K562 (cell line): Measurements from ENCODE around the gene CGNL1. TPM values are rescaled to one million over a fixed set of nuclear protein-coding genes. Genes with fewer than 3 reads are reported as not detected.
A peak's percentile ranks its signal among the peaks of the same experiment; 100 is the strongest.

ENCODE experiments used
- CBFA2T2 ChIP-seq: fragments of 450-650 bp; conservative IDR thresholded peaks from 2 replicates; pipeline ENCODE4 v1.6.1; 2017; ENCODE audit warnings: mild to moderate bottlenecking
- CCAR2 ChIP-seq: fragments of 200-400 bp; formaldehyde crosslinking; IDR thresholded peaks from 2 replicates; pipeline ENCODE4 v1.6.1; 2017; ENCODE audit warnings: mild to moderate bottlenecking, low read depth, low read length
- FOXA3 ChIP-seq, 2 experiments: fragments of 450-650 bp in 1 of 2; sonication (generic) in 1 of 2; formaldehyde crosslinking; IDR thresholded peaks in 1 of 2; conservative IDR thresholded peaks in 1 of 2; 2 replicates each; pipeline versions ENCODE4 v1.4.0 to v1.8.0; 2020 to 2022; ENCODE audit warnings: mild to moderate bottlenecking in 2 of 2, missing genetic modification reagents in 1 of 2
- FOXM1 ChIP-seq, 2 experiments: fragments of 450-650 bp in 1 of 2; sonication (generic) in 1 of 2; formaldehyde crosslinking in 1 of 2; IDR thresholded peaks; 2 replicates each; pipeline versions ENCODE4 v1.6.1 to v1.9.0; 2017 to 2022; ENCODE audit warnings: low read depth in 2 of 2, mild to moderate bottlenecking in 2 of 2, missing genetic modification reagents in 1 of 2, moderate library complexity in 1 of 2
- KLF13 ChIP-seq: fragments of 450-650 bp; IDR thresholded peaks from 2 replicates; pipeline ENCODE4 v1.6.1; 2016; ENCODE audit warnings: missing genetic modification characterization, low read depth, mild to moderate bottlenecking, missing compliant biosample characterization, moderate library complexity, borderline replicate concordance
- NCOR1 ChIP-seq: fragments of 450-650 bp; IDR thresholded peaks from 2 replicates; pipeline ENCODE4 v1.6.1; 2016; ENCODE audit warnings: mild to moderate bottlenecking, moderate library complexity
- NFIX ChIP-seq: fragments of 250-450 bp; sonication (Bioruptor Pico); IDR thresholded peaks from 2 replicates; pipeline ENCODE4 v1.4.0; 2020; ENCODE audit warnings: low read depth, mild to moderate bottlenecking, moderate library complexity
- PCBP2 ChIP-seq: fragments of 200-400 bp; formaldehyde crosslinking; IDR thresholded peaks from 2 replicates; pipeline ENCODE4 v1.6.1; 2018; ENCODE audit warnings: low read length, low read depth, mild to moderate bottlenecking, moderate library complexity; ENCODE audit not compliant: poor library complexity, severe bottlenecking
- PHF8 ChIP-seq: fragments of 200-600 bp; sonication (generic); IDR thresholded peaks from 2 replicates; pipeline ENCODE4 v1.6.1; 2012; ENCODE audit warnings: mixed run types, mild to moderate bottlenecking, inconsistent platforms, low read length, moderate library complexity, borderline replicate concordance
- SRSF1 ChIP-seq: fragments of 200-400 bp; formaldehyde crosslinking; IDR thresholded peaks from 2 replicates; pipeline ENCODE4 v1.6.1; 2017; ENCODE audit warnings: mild to moderate bottlenecking, low read depth, low read length, moderate library complexity
- ZNF609 ChIP-seq: sonication (generic); formaldehyde crosslinking; IDR thresholded peaks from 2 replicates; pipeline ENCODE4 v1.8.1; 2023; ENCODE audit warnings: missing genetic modification reagents, mild to moderate bottlenecking, borderline replicate concordance
- polyA plus RNA-seq, 8 experiments: library from polyadenylated mRNA; depleted of rRNA in 4 of 8; stranded (reverse) in 5 of 8; unstranded in 3 of 8; fragments of >200 nt; fragmentation: Nextera tagmentation in 2 of 8; fragmentation: Illumina TruSeq in 1 of 8; extraction: Ambion mirVana in 2 of 8; extraction: Trizol in 1 of 8; gene quantifications; 2 replicates each; pipeline versions ENCODE4 v1.2.1 to v1.2.3, GENCODE V29; 2011 to 2014; ENCODE audit warnings: inconsistent platforms in 1 of 8, missing spikeins in 1 of 8
- total RNA-seq, 7 experiments: library from RNA; depleted of rRNA in 6 of 7; stranded (reverse); fragments of >200 nt in 6 of 7; fragmentation: Illumina TruSeq in 2 of 7; extraction: Trizol in 2 of 7; gene quantifications; 2 replicates each; pipeline versions ENCODE4 v1.2.1 to v1.2.3, GENCODE V29; 2011 to 2021; ENCODE audit warnings: low replicate concordance in 1 of 7

CGNL1 gene
- total and polyA plus RNA-seq, 9 of the 15 experiments (the other 6 are each of a cell fraction or from before 2014, with no cell fraction given), result 0.01 to 0.07 TPM; not detected in 7

GRCh38 chr15:57510647-57511046 is 134.3 kb downstream of the CGNL1 start (continued):
- peak in 1 of 2 experiments; percentile 91; a peak in 2 of 4 replicates for TF ChIP-seq FOXA3 (CRISPR knock-in tag; conservative IDR thresholded peaks at IDR 0.05 in 1 of 2, IDR thresholded peaks at IDR 0.05 in 1 of 2)
- TF ChIP-seq PHF8, result no peak
- no peak for TF ChIP-seq PCBP2
- TF ChIP-seq NCOR1, result no peak
- no peak for TF ChIP-seq CCAR2
- TF ChIP-seq KLF13, result no peak
- TF ChIP-seq ZNF609 (CRISPR knock-in tag), result no peak
- no peak for TF ChIP-seq NFIX (CRISPR knock-in tag)
- TF ChIP-seq FOXM1 (IDR thresholded peaks at IDR 0.05; ENCODE audit: low read depth), result no peak
- no peak for TF ChIP-seq FOXM1 (CRISPR knock-in tag; IDR thresholded peaks at IDR 0.05; ENCODE audit: low read depth)
- peak; percentile 37; the same call in 1 of the 2 replicates for TF ChIP-seq CBFA2T2
- no peak for TF ChIP-seq SRSF1
